22Rv1 (cell line): ENCODE results near the gene INAFM2.

ENCODE experiments used
- CTCF ChIP-seq: fragments of 450-650 bp; IDR thresholded peaks from 2 replicates; pipeline ENCODE4 v1.5.1; 2017; ENCODE audit warnings: mild to moderate bottlenecking
- ZFX ChIP-seq: fragments of 450-650 bp; IDR thresholded peaks from 2 replicates; pipeline ENCODE4 v1.6.1; 2017; ENCODE audit warnings: antibody characterized with exemption, borderline replicate concordance

- TF ChIP-seq CTCF (no peak), ZFX (no peak)
Observed at GRCh38 chr15:40329804-40330203, 6.3 kb downstream of the INAFM2 start.
